Nephron progenitor cell (in vitro differentiated cells): ENCODE measurements around the gene PBX4.

Experiments used
- DNase-seq: peaks from one replicate; pipeline ENCODE4 v3.0.0; 2021
- H3K27ac Mint-ChIP-seq: 2 replicates; pipeline ENCODE4 v1.8.0; 2021; ENCODE audit warnings: mild to moderate bottlenecking, moderate library complexity, mixed read lengths
- H3K27me3 Mint-ChIP-seq: 2 replicates; pipeline ENCODE4 v1.8.0; 2021; ENCODE audit warnings: mild to moderate bottlenecking, low read depth, mixed read lengths; ENCODE audit not compliant: poor library complexity
- H3K36me3 Mint-ChIP-seq: 2 replicates; pipeline ENCODE4 v1.8.0; 2021; ENCODE audit warnings: low read depth, mixed read lengths
- H3K4me1 Mint-ChIP-seq: 2 replicates; pipeline ENCODE4 v1.8.0; 2021; ENCODE audit warnings: mixed read lengths
- H3K4me3 Mint-ChIP-seq: 2 replicates; pipeline ENCODE4 v1.8.0; 2021; ENCODE audit warnings: mild to moderate bottlenecking, moderate library complexity, mixed read lengths
- H3K9me3 Mint-ChIP-seq: 2 replicates; pipeline ENCODE4 v1.8.0; 2021; ENCODE audit warnings: mild to moderate bottlenecking, moderate library complexity, mixed read lengths
- CTCF ChIP-seq: fragments of 200-600 bp; sonication (generic); IDR thresholded peaks from 2 replicates; pipeline ENCODE4 v1.5.0; 2021; ENCODE audit warnings: antibody characterized with exemption

PBX4 gene

DNA sequence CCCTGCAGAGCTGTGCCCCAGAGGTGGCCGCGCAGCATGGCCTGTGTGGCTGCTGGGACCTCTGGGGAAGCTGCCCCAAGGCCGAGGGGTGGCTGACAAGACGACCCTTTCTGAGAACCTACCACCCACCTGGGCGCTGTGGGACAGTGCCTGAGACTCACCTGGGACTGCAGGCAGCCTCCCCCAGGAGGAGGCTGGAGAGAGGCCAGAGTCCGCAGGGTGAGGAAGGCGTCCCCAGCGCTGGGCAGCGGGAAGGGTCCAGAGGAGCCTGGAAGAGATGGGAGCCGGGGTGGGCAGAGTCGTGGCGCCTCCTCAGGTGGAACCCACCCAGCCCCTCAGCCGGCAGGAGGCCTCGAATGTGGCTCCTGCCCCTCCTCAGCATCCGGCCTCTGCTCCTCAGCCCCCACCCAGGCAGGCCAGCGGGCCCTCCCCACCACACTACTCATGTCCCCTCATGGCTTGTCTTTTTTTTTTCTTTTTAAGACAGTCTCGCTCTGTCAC, 55.1 kb downstream of the PBX4 start:
- Mint-ChIP-seq H3K27ac (no peak overlapping the region), H3K36me3 (peaks cover 13% of the 10 kb centered on the region), H3K4me3 (no peak overlapping the region), H3K4me1 (peaks cover 12% of the 10 kb centered on the region), H3K9me3 (no peaks in the 10 kb centered on the region), H3K27me3 (no peaks in the 10 kb centered on the region)
- no peak for DNase-seq
- TF ChIP-seq CTCF: no peak

DNA sequence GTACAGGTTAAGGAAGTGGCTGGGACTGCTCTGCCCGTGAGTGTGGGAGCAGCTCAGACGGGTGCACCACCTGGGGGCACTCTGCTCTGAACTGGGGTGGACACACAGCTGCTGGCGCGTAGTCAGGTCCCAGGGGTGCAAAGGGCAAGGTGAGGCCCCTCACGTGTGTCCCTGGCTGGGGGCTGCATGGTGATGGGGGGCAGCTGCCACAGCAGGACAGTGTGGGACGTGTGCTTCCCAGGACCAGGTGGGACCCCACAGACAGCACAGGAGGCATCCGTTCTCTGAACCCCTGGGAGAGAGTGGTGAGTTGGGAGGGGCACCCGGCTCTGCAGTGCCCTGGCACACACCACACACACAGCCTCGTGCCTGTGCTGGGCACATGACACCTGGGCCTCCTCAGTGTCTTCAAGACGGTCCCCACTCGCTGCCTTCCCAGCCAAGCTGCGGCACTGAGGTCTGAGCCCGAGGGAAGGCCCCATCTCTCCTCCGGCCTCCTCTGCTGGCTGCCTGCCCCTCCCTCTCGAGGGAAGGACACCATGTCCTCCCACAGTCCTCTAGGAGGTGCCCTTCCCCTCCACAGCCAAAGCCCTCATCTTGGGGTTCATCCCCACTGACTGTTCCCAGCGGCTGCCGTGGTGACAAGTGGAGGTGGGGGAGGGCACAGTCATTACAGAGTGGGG, 55.7 kb downstream of the PBX4 start:
- H3K27ac Mint-ChIP-seq: no peak overlapping the region
- H3K36me3 Mint-ChIP-seq: peaks cover 12% of the 10 kb centered on the region
- no peaks in the 10 kb centered on the region for H3K27me3 Mint-ChIP-seq
- H3K4me3 Mint-ChIP-seq: no peak overlapping the region
- no peak for TF ChIP-seq CTCF
- peaks cover 12% of the 10 kb centered on the region for H3K4me1 Mint-ChIP-seq
- no peaks in the 10 kb centered on the region for H3K9me3 Mint-ChIP-seq
- DNase-seq: no peak

GRCh38 chr19:19561946-19562664, 56.4 kb downstream of the PBX4 start:
- no peak for DNase-seq
- Mint-ChIP-seq H3K4me3 (no peak overlapping the region), H3K9me3 (no peaks in the 10 kb centered on the region), H3K4me1 (peaks cover 12% of the 10 kb centered on the region), H3K27ac (peak overlapping the region; percentile 93), H3K36me3 (peaks cover 8% of the 10 kb centered on the region), H3K27me3 (no peaks in the 10 kb centered on the region)
- no peak for TF ChIP-seq CTCF

GRCh38 chr19:19559931-19560330, 58.6 kb downstream of the PBX4 start:
- Mint-ChIP-seq H3K27me3 (no peaks in the 10 kb centered on the region), H3K4me1 (peaks cover 12% of the 10 kb centered on the region), H3K9me3 (no peaks in the 10 kb centered on the region), H3K27ac (no peak overlapping the region), H3K36me3 (peaks cover 6% of the 10 kb centered on the region), H3K4me3 (no peak overlapping the region)
- DNase-seq: no peak
- no peak for TF ChIP-seq CTCF

DNA sequence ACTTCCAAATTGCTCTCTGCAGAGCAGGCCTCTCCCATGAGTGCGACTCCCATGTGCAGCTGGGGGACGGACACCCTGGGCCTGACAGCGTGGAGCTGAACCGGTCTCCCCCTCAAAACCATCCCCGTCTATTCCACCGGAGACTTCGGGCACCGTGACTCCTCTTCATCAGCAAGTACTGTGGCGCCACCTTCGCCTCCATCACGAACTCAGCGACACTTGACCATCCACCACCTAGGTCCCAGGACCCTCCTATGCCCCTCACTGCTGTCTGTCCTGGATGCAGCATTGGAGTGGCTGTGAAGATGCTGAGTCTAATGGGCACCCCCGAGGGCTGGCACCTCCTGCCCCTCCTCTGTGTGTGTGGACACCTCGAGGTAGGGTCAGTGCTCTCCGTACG, 59.9 kb downstream of the PBX4 start:
- Mint-ChIP-seq H3K4me3 (no peak overlapping the region), H3K4me1 (peaks cover 12% of the 10 kb centered on the region), H3K27ac (peak overlapping the region; percentile 40), H3K9me3 (no peaks in the 10 kb centered on the region), H3K27me3 (no peaks in the 10 kb centered on the region), H3K36me3 (no peaks in the 10 kb centered on the region)
- no peak for DNase-seq
- no peak for TF ChIP-seq CTCF
